DMS153 (cell line): Measurements from ENCODE around the gene SP6.

Experiments
- DNase-seq: peaks from one replicate; lab custom pipeline; 2025; lab: John Stamatoyannopoulos, UW

SP6 gene

GRCh38 chr17:47879028-47879585 is 28.1 kb upstream of the SP6 start:
- DNase-seq, result no peak

DNA sequence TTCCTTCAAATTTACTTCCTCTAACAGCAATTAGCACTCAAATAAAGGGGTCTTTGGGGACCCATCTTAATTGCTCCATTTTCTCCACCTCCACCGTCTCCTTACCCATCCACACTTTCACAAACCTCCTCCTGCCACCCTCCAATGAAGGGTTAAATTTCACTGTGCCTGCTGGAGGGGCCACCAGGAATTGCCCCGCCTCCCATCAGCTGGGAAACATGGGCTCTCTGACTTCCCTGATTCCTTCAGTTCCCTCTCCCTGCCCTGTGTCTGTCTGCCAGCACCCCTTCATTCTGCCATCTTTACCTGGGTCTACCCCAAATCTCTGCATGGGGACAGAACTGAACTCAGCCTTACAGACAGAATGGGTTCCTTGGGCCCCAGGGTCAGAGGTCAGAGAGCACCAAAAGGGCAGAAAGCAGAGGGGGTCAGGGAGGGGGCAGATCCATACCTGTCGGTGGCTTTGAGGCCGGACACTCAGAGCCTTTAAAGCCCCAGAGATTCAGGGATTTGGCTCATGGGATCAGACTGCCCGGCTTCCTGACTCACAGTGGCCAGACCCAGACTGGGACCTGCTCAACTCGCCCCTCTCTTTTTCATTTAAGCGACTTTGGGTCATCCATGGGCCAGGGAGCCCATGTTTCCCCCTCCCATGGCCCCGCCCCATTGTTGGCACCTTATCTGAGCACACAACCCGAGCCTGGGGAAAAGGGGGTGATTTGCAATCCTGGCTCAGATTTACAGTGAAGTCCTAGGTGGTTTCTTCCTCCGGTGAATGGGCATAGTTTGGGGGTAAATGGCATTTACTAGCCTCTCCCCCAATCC is 27.5 kb upstream of the SP6 start:
- DNase-seq, result no peak

- no peak for DNase-seq
Observed at GRCh38 chr17:47877368-47878034, 26.5 kb upstream of the SP6 start.

- DNase-seq, result no peak
Observed at GRCh38 chr17:47875011-47875985, 24.3 kb upstream of the SP6 start.

GRCh38 chr17:47873200-47874090 is 22.5 kb upstream of the SP6 start:
- DNase-seq, result no peak

GRCh38 chr17:47872651-47873161 is 21.7 kb upstream of the SP6 start:
- no peak for DNase-seq

- DNase-seq, result no peak
Observed at GRCh38 chr17:47872019-47872650, 21.2 kb upstream of the SP6 start.

DNA sequence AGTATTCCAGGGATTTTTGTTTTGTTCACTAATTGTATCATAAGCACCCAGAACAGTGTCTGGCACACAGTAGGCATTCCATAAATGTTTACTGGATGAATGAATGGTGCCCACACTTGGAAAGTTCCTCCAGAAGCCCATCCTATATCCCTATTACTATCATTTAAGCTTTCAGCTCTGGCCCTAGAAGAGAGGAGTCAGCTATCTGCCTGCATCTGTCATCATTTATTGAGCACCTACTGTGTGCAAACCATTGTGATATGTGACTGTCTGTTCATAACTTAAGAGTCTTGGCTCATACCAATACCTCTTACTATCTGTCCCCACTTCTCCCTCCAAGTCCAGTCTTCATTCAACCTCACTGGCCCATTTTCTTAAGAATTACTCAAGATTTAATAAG is 20.1 kb upstream of the SP6 start:
- DNase-seq, result no peak

GRCh38 chr17:47870056-47870455 is 19.1 kb upstream of the SP6 start:
- no peak for DNase-seq

GRCh38 chr17:47869114-47869513 is 18.2 kb upstream of the SP6 start:
- no peak for DNase-seq

DNA sequence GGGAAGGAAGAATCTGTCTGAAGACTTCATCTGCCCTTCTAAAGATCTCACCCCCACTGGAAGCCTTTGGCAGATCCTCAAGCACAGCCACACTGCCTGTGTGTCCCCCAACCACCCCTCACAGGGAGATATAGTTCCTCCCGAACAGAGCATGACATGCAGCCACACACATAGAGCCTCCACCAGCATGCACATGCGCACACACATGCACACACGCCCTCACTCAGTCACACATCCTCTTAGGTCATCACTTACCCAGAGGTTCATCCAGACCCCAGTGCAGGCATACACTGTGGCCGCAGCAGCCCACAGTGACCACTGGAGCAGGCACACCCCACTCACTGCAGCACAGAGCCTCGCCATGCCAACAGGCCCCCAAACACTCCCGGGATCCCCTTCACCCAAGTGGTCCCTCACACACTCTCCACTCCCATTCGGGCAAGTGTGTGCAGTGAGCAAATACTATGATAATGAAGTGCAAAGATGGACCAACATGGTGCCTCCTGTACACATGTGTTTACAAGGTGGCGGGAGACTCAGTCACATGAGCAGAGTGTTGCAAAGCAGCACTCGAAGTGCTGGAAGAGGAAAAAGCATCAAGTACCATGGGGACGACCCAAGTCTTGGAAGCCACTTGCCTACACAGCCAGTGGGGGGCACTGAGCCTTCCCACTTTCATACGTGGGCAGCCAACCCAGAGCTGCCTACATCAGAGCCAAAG is 17.0 kb upstream of the SP6 start:
- no peak for DNase-seq

GRCh38 chr17:47866941-47867340 is 16.0 kb upstream of the SP6 start:
- no peak for DNase-seq

DNA sequence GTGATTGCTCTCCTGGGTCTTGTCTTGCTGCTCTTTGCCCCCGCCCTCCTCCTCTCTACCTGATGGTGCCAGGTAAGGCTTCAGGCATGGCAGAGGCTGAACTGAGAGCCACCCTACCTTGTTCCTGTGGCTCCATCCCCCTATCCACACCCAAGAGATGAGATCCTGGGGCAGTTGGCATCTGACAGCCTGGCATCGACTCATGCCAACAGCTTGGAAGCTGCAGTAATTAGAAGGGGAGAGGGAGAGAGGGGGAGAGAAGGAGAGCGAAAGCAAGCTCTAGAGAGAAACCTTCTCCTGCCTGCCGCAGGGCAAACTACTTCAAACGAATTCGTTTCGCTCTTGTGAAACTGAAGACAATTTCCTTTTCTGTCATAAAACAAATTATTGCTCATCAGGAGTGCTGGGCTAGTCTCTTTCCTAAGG is 13.8 kb upstream of the SP6 start:
- DNase-seq, result no peak

- DNase-seq, result no peak
Observed at GRCh38 chr17:47862621-47863440, 11.9 kb upstream of the SP6 start.

- no peak for DNase-seq
Observed at GRCh38 chr17:47860386-47860785, 9.4 kb upstream of the SP6 start.

GRCh38 chr17:47857551-47858455 is 6.8 kb upstream of the SP6 start:
- DNase-seq, result no peak

- DNase-seq, result no peak
Observed at GRCh38 chr17:47856830-47857229, 5.9 kb upstream of the SP6 start.

DNA sequence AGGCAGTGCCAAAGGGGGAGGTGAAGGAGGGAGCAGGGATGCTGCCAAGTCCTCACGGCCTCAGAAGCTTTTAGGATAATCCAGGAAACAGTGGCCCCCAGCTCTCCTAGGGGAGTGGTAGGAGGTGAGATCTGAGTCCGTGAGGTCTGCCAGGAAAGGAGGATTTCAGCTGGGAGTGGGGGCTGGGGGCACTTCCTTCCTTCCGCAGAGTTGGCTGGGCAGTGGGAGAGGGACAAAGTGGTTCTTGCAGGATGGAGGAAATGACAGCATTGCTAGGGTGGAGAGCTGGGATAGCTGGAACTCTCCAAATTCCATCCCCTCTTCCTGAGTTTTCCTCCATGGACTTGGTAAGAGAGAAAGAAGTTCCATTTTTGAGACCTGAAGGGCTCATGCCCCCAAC is 4.8 kb upstream of the SP6 start:
- no peak for DNase-seq
